IMR-90 (cell line): Measurements from ENCODE around the gene IFNLR1.

Experiments used
- BHLHE40 ChIP-seq: fragments of 150-350 bp; IDR thresholded peaks from 2 replicates; pipeline ENCODE4 v1.6.1; 2016; ENCODE audit warnings: mild to moderate bottlenecking, low read depth, low read length
- CEBPB ChIP-seq: IDR thresholded peaks from 2 replicates; pipeline ENCODE4 v1.6.1; 2012; ENCODE audit warnings: low read depth, low read length, improper control_type of control experiment
- CHD1 ChIP-seq: IDR thresholded peaks from 2 replicates; pipeline ENCODE4 v1.6.1; 2012; ENCODE audit warnings: low read depth, low read length, improper control_type of control experiment
- FOS ChIP-seq: fragments of 150-350 bp; IDR thresholded peaks from 2 replicates; pipeline ENCODE4 v1.6.1; 2016; ENCODE audit warnings: low read depth, low read length
- MAFK ChIP-seq: IDR thresholded peaks from 2 replicates; pipeline ENCODE4 v1.6.1; 2012; ENCODE audit warnings: low read depth, low read length, improper control_type of control experiment
- NFE2L2 ChIP-seq: fragments of 150-350 bp; IDR thresholded peaks from 2 replicates; pipeline ENCODE4 v1.6.1; 2016; ENCODE audit warnings: low read depth, mild to moderate bottlenecking, low read length
- POLR2A ChIP-seq: IDR thresholded peaks from 2 replicates; pipeline ENCODE4 v1.6.1; 2012; ENCODE audit warnings: mild to moderate bottlenecking, low read depth, low read length
- RAD21 ChIP-seq: IDR thresholded peaks from 2 replicates; pipeline ENCODE4 v1.6.1; 2012; ENCODE audit warnings: low read length, improper control_type of control experiment
- RFX5 ChIP-seq: IDR thresholded peaks from 2 replicates; pipeline ENCODE4 v1.8.0; 2012; ENCODE audit warnings: low read depth, mild to moderate bottlenecking, low read length, moderate library complexity
- SMC3 ChIP-seq: fragments of 150-350 bp; IDR thresholded peaks from 2 replicates; pipeline ENCODE4 v1.6.1; 2016; ENCODE audit warnings: low read depth, mild to moderate bottlenecking, antibody characterized with exemption, low read length, moderate library complexity
- TF ChIP-seq, protein P1 (sequence below): conservative IDR thresholded peaks from 2 replicates; pipeline ENCODE4 v1.5.1; 2012; ENCODE audit warnings: mild to moderate bottlenecking, low read depth, low read length, improper control_type of control experiment
- TF ChIP-seq, protein P2 (sequence below): fragments of 150-350 bp; IDR thresholded peaks from 2 replicates; pipeline ENCODE4 v1.6.1; 2016; ENCODE audit warnings: low read depth, mild to moderate bottlenecking, low read length, moderate library complexity, borderline replicate concordance

DNA sequence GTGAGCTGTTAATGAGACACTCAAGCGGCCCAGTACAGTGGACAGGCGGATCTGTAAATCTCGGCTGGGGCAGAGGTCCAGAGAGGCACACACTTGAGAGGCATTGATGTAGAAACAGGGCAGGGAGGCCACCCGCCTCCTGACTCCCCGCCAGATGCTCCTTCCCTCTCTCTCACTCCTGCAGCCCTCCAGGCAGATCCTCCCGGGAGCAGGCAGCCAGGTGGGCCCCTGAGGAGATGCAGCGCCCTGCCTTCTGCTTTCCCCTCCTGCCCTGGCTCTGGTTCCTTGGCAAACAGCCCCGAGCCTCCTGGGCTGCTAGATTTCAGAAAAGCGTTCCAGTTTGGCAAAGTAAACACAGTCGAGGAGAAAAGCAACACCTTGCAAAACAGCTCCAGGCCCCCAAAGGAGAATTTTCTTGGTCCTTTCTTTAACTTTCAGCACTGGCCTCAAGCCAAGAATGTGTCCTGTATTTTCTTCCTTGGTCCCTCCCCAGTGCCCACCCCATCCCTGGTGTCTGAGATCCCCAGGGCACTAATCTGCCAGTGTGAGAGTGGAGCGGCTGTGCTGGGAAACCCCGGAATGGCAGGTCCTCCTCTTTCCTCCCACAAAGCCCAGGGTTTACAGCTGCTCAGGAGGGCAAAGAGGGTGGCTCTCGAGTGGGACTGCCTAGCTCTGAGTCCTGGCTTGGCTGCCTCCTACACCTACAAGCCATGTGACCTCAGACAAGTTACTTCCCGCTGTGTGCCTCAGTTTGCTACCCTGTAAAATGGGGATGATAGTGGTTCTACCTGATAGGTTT is 29.4 kb upstream of the IFNLR1 start:
- TF ChIP-seq, protein P1, sequence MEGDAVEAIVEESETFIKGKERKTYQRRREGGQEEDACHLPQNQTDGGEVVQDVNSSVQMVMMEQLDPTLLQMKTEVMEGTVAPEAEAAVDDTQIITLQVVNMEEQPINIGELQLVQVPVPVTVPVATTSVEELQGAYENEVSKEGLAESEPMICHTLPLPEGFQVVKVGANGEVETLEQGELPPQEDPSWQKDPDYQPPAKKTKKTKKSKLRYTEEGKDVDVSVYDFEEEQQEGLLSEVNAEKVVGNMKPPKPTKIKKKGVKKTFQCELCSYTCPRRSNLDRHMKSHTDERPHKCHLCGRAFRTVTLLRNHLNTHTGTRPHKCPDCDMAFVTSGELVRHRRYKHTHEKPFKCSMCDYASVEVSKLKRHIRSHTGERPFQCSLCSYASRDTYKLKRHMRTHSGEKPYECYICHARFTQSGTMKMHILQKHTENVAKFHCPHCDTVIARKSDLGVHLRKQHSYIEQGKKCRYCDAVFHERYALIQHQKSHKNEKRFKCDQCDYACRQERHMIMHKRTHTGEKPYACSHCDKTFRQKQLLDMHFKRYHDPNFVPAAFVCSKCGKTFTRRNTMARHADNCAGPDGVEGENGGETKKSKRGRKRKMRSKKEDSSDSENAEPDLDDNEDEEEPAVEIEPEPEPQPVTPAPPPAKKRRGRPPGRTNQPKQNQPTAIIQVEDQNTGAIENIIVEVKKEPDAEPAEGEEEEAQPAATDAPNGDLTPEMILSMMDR = no peak
- TF ChIP-seq RFX5 = no peak
- TF ChIP-seq POLR2A = no peak
- no peak for TF ChIP-seq MAFK
- no peak for TF ChIP-seq RAD21
- no peak for TF ChIP-seq CHD1
- TF ChIP-seq, protein P2, sequence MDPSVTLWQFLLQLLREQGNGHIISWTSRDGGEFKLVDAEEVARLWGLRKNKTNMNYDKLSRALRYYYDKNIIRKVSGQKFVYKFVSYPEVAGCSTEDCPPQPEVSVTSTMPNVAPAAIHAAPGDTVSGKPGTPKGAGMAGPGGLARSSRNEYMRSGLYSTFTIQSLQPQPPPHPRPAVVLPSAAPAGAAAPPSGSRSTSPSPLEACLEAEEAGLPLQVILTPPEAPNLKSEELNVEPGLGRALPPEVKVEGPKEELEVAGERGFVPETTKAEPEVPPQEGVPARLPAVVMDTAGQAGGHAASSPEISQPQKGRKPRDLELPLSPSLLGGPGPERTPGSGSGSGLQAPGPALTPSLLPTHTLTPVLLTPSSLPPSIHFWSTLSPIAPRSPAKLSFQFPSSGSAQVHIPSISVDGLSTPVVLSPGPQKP = no peak
- TF ChIP-seq CEBPB = no peak
- no peak for TF ChIP-seq BHLHE40
- TF ChIP-seq FOS = no peak
- TF ChIP-seq NFE2L2 = no peak
- no peak for TF ChIP-seq SMC3
